ENCODE results near the gene CORO7. TPM values are rescaled to one million over a fixed set of nuclear protein-coding genes. Genes with fewer than 3 reads are reported as not detected.

CORO7 gene
- polyA plus RNA-seq, 1 of the 3 experiments (the other 2 are of a cell fraction), result 25.8 TPM

DNA sequence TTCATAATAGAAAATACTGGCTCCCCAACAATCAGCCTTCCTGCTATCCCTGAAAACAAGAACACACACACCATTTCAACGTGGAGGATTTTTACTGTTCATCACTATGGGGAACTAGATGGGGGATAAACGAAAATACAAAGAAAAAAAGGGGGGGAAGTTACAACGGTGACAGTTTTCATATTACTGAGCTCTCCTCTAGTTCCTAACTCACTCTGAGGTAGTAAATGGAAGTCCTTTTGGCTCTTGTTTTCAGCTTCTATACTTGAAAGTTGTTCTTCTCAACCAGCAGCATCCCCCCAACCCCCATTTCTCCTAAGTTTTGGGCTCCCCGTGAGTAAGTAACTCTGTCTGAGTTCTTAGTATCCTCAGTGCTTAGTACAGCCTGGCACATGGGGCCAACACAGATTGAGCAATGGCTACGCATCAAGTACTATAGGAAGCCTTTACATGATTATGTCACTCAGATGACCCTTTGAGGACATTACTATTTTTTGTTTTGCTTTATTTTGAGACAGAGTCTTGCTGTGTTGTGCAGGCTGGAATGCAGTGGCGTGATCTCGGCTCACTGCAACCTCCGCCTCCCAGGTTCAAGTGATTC is 4.2 kb upstream of the CORO7 start:
- Histone ChIP-seq H3K4me1 (ENCODE audit: control insufficient read depth in 1 of 2, insufficient read depth in 2 of 2, low read depth in 1 of 2, low read length in 1 of 2) (peaks cover 5 to 11% of the 10 kb centered on the region in 2 experiments; a peak in 2 of 4 replicates), H3K9me2 (no peaks in the 10 kb centered on the region), H3K79me2 (ENCODE audit: insufficient read depth) (peaks cover 3% of the 10 kb centered on the region; the same call in 1 of the 2 replicates), H3K36me3 (replicated peaks in 1 of 2; ENCODE audit: control insufficient read depth in 1 of 2, insufficient read depth in 2 of 2, low read length in 1 of 2) (no peaks in the 10 kb centered on the region), H3K9me3 (no peaks in the 10 kb centered on the region), H4K20me1 (ENCODE audit: insufficient read depth) (no peaks in the 10 kb centered on the region), H3K9ac (no peak overlapping the region), H3K27ac (ENCODE audit: low read depth in 2 of 2, low read length in 1 of 2) (no peak overlapping the region), H3K4me2 (no peak overlapping the region), H3F3A (replicated peaks; ENCODE audit: insufficient read depth) (peaks cover 8% of the 10 kb centered on the region), H3K27me3 (ENCODE audit: insufficient read depth) (no peaks in the 10 kb centered on the region), H2AFZ (ENCODE audit: low read depth) (no peak overlapping the region), H3K4me3 (ENCODE audit: low read depth in 2 of 2, low read length in 1 of 2) (no peak overlapping the region)
- DNase-seq, result no peak
- no peak for TF ChIP-seq EZH2phosphoT487 (IDR thresholded peaks at IDR 0.05; ENCODE audit: borderline replicate concordance, low read depth)
- TF ChIP-seq RXRA (IDR thresholded peaks at IDR 0.05; ENCODE audit: borderline replicate concordance, low read depth), result no peak
- no peak for TF ChIP-seq EP300 (IDR thresholded peaks at IDR 0.05; ENCODE audit: borderline replicate concordance in 1 of 2, low read depth in 1 of 2, low read length in 1 of 2)
- TF ChIP-seq RCOR1 (IDR thresholded peaks at IDR 0.05; ENCODE audit: low read length), result no peak
- no peak for TF ChIP-seq FOXM1 (IDR thresholded peaks at IDR 0.05; ENCODE audit: low read depth)
- TF ChIP-seq, protein P1, sequence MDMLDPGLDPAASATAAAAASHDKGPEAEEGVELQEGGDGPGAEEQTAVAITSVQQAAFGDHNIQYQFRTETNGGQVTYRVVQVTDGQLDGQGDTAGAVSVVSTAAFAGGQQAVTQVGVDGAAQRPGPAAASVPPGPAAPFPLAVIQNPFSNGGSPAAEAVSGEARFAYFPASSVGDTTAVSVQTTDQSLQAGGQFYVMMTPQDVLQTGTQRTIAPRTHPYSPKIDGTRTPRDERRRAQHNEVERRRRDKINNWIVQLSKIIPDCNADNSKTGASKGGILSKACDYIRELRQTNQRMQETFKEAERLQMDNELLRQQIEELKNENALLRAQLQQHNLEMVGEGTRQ (IDR thresholded peaks at IDR 0.05; ENCODE audit: borderline replicate concordance, low read depth, low read length), result no peak
- TF ChIP-seq, protein P2, sequence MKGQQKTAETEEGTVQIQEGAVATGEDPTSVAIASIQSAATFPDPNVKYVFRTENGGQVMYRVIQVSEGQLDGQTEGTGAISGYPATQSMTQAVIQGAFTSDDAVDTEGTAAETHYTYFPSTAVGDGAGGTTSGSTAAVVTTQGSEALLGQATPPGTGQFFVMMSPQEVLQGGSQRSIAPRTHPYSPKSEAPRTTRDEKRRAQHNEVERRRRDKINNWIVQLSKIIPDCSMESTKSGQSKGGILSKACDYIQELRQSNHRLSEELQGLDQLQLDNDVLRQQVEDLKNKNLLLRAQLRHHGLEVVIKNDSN (IDR thresholded peaks at IDR 0.05; ENCODE audit: borderline replicate concordance, low read depth), result no peak
- TF ChIP-seq JUND (IDR thresholded peaks at IDR 0.05), result no peak
- TF ChIP-seq NFIC (IDR thresholded peaks at IDR 0.05; ENCODE audit: borderline replicate concordance), result no peak
- no peak for TF ChIP-seq FOSL2 (IDR thresholded peaks at IDR 0.05; ENCODE audit: borderline replicate concordance, low read depth)
- TF ChIP-seq SMC3 (IDR thresholded peaks at IDR 0.05; ENCODE audit: low read depth, low read length), result no peak
- no peak for TF ChIP-seq MXI1 (IDR thresholded peaks at IDR 0.05; ENCODE audit: low read depth, low read length)
- TF ChIP-seq, protein P3, sequence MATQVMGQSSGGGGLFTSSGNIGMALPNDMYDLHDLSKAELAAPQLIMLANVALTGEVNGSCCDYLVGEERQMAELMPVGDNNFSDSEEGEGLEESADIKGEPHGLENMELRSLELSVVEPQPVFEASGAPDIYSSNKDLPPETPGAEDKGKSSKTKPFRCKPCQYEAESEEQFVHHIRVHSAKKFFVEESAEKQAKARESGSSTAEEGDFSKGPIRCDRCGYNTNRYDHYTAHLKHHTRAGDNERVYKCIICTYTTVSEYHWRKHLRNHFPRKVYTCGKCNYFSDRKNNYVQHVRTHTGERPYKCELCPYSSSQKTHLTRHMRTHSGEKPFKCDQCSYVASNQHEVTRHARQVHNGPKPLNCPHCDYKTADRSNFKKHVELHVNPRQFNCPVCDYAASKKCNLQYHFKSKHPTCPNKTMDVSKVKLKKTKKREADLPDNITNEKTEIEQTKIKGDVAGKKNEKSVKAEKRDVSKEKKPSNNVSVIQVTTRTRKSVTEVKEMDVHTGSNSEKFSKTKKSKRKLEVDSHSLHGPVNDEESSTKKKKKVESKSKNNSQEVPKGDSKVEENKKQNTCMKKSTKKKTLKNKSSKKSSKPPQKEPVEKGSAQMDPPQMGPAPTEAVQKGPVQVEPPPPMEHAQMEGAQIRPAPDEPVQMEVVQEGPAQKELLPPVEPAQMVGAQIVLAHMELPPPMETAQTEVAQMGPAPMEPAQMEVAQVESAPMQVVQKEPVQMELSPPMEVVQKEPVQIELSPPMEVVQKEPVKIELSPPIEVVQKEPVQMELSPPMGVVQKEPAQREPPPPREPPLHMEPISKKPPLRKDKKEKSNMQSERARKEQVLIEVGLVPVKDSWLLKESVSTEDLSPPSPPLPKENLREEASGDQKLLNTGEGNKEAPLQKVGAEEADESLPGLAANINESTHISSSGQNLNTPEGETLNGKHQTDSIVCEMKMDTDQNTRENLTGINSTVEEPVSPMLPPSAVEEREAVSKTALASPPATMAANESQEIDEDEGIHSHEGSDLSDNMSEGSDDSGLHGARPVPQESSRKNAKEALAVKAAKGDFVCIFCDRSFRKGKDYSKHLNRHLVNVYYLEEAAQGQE (IDR thresholded peaks at IDR 0.05; ENCODE audit: low read depth, low read length), result no peak
- no peak for TF ChIP-seq MEF2A (IDR thresholded peaks at IDR 0.05; ENCODE audit: borderline replicate concordance, low read depth)
- CTCF ChIA-PET, result interaction anchor here (13.6 kb wide), 1 partner anchor 18 kb away, joined by 189 read pairs; no protein-coding TSS in a partner anchor
- POLR2A ChIA-PET, result no interaction called here
- 65% methylated on average over 8 of the region's 8 CpGs for WGBS (ENCODE audit: low lambda C conversion rate)

All from SK-N-SH (cell line).